NCI-H2227 (cell line): ENCODE results near the gene FNIP1.
"Not testable (repeated sequence)": the region's sequence is repeated elsewhere in the genome, so short reads cannot be mapped to it uniquely, and the experiment has no call there.

Experiments used
- DNase-seq: peaks from one replicate; lab custom pipeline; 2025; ENCODE audit not compliant: unreplicated experiment; lab: John Stamatoyannopoulos, UW

The FNIP1 gene

GRCh38 chr5:131610198-131611063 lies 186.4 kb downstream of the FNIP1 start:
- no peak for DNase-seq

- no peak for DNase-seq
These were observed 187.0 kb downstream of the FNIP1 start for GRCh38 chr5:131609774-131610173.

- no peak for DNase-seq
These were observed 188.2 kb downstream of the FNIP1 start for GRCh38 chr5:131608597-131608996.

GRCh38 chr5:131607903-131608540 lies 188.8 kb downstream of the FNIP1 start:
- no peak for DNase-seq

- no peak for DNase-seq
These were observed 189.4 kb downstream of the FNIP1 start for GRCh38 chr5:131607418-131607817.

GRCh38 chr5:131605086-131605485 lies 191.7 kb downstream of the FNIP1 start:
- DNase-seq: no peak

- no peak for DNase-seq
These were observed 201.5 kb downstream of the FNIP1 start for GRCh38 chr5:131595088-131596033.

GRCh38 chr5:131593921-131594320 lies 202.9 kb downstream of the FNIP1 start:
- no peak for DNase-seq

GRCh38 chr5:131593436-131593835 lies 203.4 kb downstream of the FNIP1 start:
- not testable (repeated sequence) for DNase-seq
